Skeletal muscle satellite cell (primary cell): ENCODE measurements around the gene SPECC1.
"Not testable (repeated sequence)": the region's sequence is repeated elsewhere in the genome, so short reads cannot be mapped to it uniquely, and the experiment has no call there.

Source experiments
- H3K27me3 ChIP-seq: 2 replicates; pipeline ENCODE4 v1.7.0; 2013; ENCODE audit warnings: low read length; ENCODE audit not compliant: control insufficient read depth, insufficient read depth
- H3K36me3 ChIP-seq: 2 replicates; pipeline ENCODE4 v1.7.0; 2013; ENCODE audit warnings: mild to moderate bottlenecking, control low read depth, low read length; ENCODE audit not compliant: insufficient read depth
- H3K4me1 ChIP-seq: 2 replicates; pipeline ENCODE4 v1.7.0; 2013; ENCODE audit warnings: low read length; ENCODE audit not compliant: control insufficient read depth, insufficient read depth
- H3K4me2 ChIP-seq: 2 replicates; pipeline ENCODE4 v1.7.0; 2013; ENCODE audit warnings: mild to moderate bottlenecking, low read length
- H3K4me3 ChIP-seq: 2 replicates; pipeline ENCODE4 v1.7.0; 2013; ENCODE audit warnings: low read length
- H3K9ac ChIP-seq: 2 replicates; pipeline ENCODE4 v1.7.0; 2013; ENCODE audit warnings: mild to moderate bottlenecking, low read depth, low read length, moderate library complexity
- H3K9me3 ChIP-seq: replicated peaks from 2 replicates; pipeline ENCODE4 v1.7.0; 2013; ENCODE audit warnings: mild to moderate bottlenecking, control low read depth, low read length

The SPECC1 gene

GRCh38 chr17:20257798-20258197, 248.6 kb downstream of the SPECC1 start:
- no peak overlapping the region for H3K4me2 ChIP-seq
- peaks cover 6% of the 10 kb centered on the region for H3K36me3 ChIP-seq
- H3K4me3 ChIP-seq = no peak overlapping the region
- no peaks in the 10 kb centered on the region for H3K4me1 ChIP-seq
- H3K27me3 ChIP-seq = no peaks in the 10 kb centered on the region
- H3K9ac ChIP-seq = no peak overlapping the region
- no peaks in the 10 kb centered on the region for H3K9me3 ChIP-seq

DNA sequence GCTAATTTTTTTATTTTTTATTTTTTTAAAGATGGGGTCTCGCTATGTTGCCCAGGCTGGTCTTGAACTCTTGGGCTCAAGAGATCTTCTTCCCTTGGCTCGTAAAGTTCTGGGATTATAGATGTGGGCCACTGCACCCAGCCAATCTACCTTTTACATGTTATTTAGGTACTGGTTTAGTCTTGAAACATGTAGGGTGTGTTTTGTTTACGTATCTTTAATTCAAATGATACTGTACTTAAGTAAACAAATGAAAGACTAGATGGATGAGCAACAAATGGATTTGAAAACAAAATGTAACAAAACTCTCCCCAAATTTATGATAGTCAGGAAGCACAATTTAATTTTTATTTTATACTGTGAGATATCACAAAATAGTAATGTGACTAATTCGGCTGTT, 250.5 kb downstream of the SPECC1 start:
- H3K36me3 ChIP-seq = peaks cover 6% of the 10 kb centered on the region

GRCh38 chr17:20260268-20260667, 251.1 kb downstream of the SPECC1 start:
- Histone ChIP-seq H3K4me3 (no peak overlapping the region), H3K36me3 (peaks cover 6% of the 10 kb centered on the region), H3K4me2 (no peak overlapping the region), H3K9me3 (no peaks in the 10 kb centered on the region), H3K27me3 (no peaks in the 10 kb centered on the region), H3K4me1 (no peaks in the 10 kb centered on the region), H3K9ac (no peak overlapping the region)

More for the DNA sequence above, 250.5 kb downstream of the SPECC1 start:
- H3K4me2 ChIP-seq = no peak overlapping the region
- no peak overlapping the region for H3K9ac ChIP-seq
- H3K4me1 ChIP-seq = no peaks in the 10 kb centered on the region
- no peaks in the 10 kb centered on the region for H3K27me3 ChIP-seq
- H3K9me3 ChIP-seq = no peaks in the 10 kb centered on the region
- H3K4me3 ChIP-seq = no peak overlapping the region

DNA sequence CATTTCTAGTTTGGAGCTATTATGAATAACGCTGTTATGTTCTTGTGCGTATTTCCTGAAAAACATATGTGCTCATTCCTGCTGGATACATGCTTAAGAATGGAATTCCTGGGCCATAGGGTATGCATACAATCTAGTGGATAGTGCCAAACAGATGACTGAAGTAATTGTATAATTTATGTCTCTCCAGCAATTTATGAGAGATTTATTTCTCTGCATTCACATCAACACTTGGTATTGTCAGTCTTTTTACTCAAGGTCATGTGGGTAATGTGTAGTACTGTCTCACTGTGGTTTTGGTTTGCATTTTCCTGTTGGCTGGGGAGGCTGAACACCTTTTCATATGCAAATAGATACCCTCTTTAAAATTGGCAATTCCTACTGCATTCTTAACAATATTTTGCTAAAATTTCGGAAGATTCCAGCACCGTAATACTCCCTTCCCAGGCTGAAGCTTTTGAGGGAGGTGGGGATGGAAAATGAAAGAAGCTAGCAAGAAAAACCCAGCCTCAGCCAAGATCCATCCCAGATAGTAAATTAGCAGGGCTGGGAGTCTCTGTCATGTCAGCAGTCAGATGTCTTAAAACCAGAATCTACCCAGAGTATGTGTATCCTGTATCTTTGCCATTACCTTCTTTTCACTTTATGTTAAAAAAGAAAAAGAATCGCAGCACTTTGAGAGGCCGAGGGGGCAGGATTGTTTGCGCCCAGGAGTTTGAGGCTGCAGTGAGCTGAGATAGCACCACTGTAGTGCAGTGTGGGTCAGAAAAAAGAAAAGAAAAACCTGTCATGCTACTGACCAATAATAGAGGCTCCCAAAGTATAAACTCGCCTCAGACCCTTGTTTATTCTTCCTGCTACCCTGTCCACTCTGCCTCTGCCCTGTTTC, 253.3 kb downstream of the SPECC1 start:
- Histone ChIP-seq H3K4me3 (no peak overlapping the region), H3K9ac (no peak overlapping the region), H3K4me2 (no peak overlapping the region), H3K27me3 (no peaks in the 10 kb centered on the region), H3K4me1 (peaks cover 8% of the 10 kb centered on the region), H3K36me3 (peaks cover 6% of the 10 kb centered on the region), H3K9me3 (no peaks in the 10 kb centered on the region)

GRCh38 chr17:20263115-20263433, 253.9 kb downstream of the SPECC1 start:
- H3K9me3 ChIP-seq, H3K4me2 ChIP-seq, H3K9ac ChIP-seq, H3K4me3 ChIP-seq, H3K36me3 ChIP-seq, H3K27me3 ChIP-seq: not testable (repeated sequence)
- peaks cover 10% of the 10 kb centered on the region for H3K4me1 ChIP-seq

- H3K4me3 ChIP-seq = no peak overlapping the region
- H3K4me2 ChIP-seq = no peak overlapping the region
- H3K4me1 ChIP-seq = peaks cover 10% of the 10 kb centered on the region
- H3K27me3 ChIP-seq = no peaks in the 10 kb centered on the region
- no peak overlapping the region for H3K9ac ChIP-seq
- no peaks in the 10 kb centered on the region for H3K9me3 ChIP-seq
- peaks cover 1% of the 10 kb centered on the region for H3K36me3 ChIP-seq
Measured at GRCh38 chr17:20263595-20263994, 254.4 kb downstream of the SPECC1 start.

DNA sequence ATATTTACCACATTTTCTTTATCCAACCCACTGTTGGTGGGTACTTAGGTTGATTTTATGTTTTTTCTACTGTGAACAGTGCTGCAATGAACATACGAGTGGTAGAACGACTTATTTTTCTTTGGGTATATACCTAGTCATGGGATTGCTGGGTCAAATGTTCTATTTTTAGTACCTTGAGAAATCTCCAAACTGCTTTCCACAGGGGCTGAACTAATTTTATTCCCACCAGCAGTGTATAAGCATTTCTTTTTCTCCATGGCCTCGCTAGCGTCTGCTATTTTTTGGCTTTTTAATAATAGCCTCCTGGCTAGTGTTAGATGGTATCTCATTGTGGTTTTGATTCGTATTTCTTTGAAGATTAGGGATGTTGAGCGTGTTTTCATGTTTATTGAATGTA, 255.8 kb downstream of the SPECC1 start:
- peaks cover 12% of the 10 kb centered on the region for H3K4me1 ChIP-seq
- H3K36me3 ChIP-seq = no peaks in the 10 kb centered on the region
- no peak overlapping the region for H3K9ac ChIP-seq
- H3K4me2 ChIP-seq = no peak overlapping the region
- no peaks in the 10 kb centered on the region for H3K27me3 ChIP-seq
- H3K4me3 ChIP-seq = no peak overlapping the region
- H3K9me3 ChIP-seq = no peaks in the 10 kb centered on the region

DNA sequence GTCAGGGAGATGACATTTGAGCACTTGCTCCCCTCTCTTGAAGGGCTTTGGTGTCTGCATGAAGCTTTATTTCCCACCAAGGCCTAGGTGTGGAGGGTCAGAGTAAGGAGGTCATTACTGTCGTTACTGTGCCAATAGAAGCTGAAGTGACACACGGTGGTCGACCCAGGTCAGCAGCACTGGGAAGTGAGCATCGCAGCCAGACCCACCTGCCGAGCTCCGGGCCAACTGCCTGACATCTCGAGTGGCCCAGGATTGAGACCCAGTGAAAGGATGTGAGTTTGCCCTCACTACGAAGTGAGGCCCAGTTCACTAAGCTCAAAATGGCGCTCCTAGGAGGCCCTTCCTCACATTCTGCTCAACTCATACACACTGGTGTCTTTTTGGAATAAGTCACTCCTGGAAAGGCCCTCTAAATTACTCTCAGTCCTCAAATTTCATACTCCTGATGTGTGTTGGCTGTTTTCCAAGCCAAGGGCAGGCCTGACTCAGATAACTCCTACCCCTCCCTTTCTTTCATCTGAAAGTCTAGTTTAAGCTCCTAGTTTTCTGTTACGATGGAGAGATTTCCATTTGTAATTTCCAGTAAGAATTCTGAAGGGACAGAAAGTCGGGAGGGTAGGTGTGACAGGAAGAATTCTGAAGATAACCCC, 257.8 kb downstream of the SPECC1 start:
- no peaks in the 10 kb centered on the region for H3K36me3 ChIP-seq
- no peak overlapping the region for H3K4me3 ChIP-seq
- no peaks in the 10 kb centered on the region for H3K27me3 ChIP-seq
- H3K4me1 ChIP-seq = peaks cover 12% of the 10 kb centered on the region
- no peak overlapping the region for H3K4me2 ChIP-seq
- H3K9ac ChIP-seq = no peak overlapping the region
- H3K9me3 ChIP-seq = no peaks in the 10 kb centered on the region

DNA sequence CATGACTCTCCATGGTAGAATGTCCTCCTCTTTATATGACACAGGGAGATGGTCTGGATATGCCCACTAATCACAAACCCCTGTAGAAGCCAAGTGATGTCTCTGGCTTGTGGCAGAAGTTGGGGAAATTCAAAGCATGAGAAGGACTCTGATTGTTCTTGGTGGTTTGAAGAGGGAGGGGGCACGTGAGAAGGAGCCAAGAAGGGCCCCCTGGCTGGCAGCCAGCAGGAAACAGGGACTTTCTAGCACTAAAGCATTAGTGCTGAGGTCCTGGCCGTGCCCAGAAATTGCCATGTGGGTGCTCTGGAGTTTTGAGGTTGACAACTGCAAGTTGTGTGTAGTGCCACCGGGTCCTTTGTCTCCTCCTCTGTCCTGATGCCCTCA, 258.3 kb downstream of the SPECC1 start:
- no peak overlapping the region for H3K9ac ChIP-seq
- H3K4me1 ChIP-seq = peaks cover 12% of the 10 kb centered on the region

GRCh38 chr17:20270369-20270768, 261.2 kb downstream of the SPECC1 start:
- H3K9me3 ChIP-seq = no peaks in the 10 kb centered on the region
- H3K36me3 ChIP-seq = no peaks in the 10 kb centered on the region
- H3K4me3 ChIP-seq = no peak overlapping the region
- H3K4me2 ChIP-seq = no peak overlapping the region
- no peak overlapping the region for H3K9ac ChIP-seq
- no peaks in the 10 kb centered on the region for H3K27me3 ChIP-seq
- H3K4me1 ChIP-seq = peaks cover 12% of the 10 kb centered on the region

More for the DNA sequence above, 258.3 kb downstream of the SPECC1 start:
- no peaks in the 10 kb centered on the region for H3K27me3 ChIP-seq
- no peaks in the 10 kb centered on the region for H3K9me3 ChIP-seq
- no peak overlapping the region for H3K4me2 ChIP-seq
- H3K36me3 ChIP-seq = no peaks in the 10 kb centered on the region
- H3K4me3 ChIP-seq = no peak overlapping the region

DNA sequence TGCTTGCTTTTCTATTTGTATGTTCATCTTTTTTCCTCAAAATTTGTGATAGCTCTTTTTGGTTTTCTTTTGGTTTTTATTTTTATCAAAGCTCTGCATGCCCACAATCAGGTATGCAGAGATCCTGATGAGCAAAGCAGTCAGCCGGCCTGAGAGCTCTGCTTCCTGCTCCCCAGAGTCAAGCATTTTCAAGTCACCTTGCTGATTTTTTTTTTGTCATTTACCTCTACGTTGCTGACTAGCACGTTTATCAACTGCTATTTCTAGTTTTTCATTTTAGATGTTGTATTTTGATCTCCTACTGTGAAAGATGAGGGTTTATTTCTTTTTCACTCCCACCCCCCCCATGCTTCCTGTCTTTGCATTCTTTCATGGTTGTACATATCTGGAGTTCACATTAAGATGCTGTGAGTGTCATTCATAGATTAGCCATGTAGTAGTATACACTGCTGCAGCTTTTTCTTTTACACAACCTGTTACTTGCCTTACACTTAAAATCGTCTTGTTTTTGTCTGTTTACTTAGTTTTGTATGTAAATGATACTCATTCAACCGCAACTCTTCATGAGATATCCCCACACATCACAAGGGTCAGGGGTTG, 262.0 kb downstream of the SPECC1 start:
- Histone ChIP-seq H3K9ac (no peak overlapping the region), H3K4me1 (peaks cover 12% of the 10 kb centered on the region), H3K36me3 (no peaks in the 10 kb centered on the region), H3K9me3 (no peaks in the 10 kb centered on the region), H3K27me3 (no peaks in the 10 kb centered on the region), H3K4me2 (no peak overlapping the region), H3K4me3 (no peak overlapping the region)
